Epithelial cell of proximal tubule (primary cell): ENCODE measurements around the gene BABAM2. TPM values are rescaled to one million over a fixed set of nuclear protein-coding genes. Genes with fewer than 3 reads are reported as not detected.

ENCODE experiments used
- DNase-seq: peaks from one replicate; pipeline ENCODE4 v3.0.0-alpha.2; 2011; ENCODE audit warnings: low read depth
- H3K4me3 ChIP-seq: 2 replicates; pipeline ENCODE4 v1.5.1; 2011; ENCODE audit warnings: low read depth, mild to moderate bottlenecking, low read length
- total RNA-seq: library from RNA; depleted of rRNA; stranded (reverse); fragments of >200 nt; gene quantifications from 2 replicates; pipeline ENCODE4 v1.2.3, GENCODE V29; 2015
- TF ChIP-seq, protein P1 (sequence below): conservative IDR thresholded peaks from 2 replicates; pipeline ENCODE4 v1.5.1; 2012; ENCODE audit warnings: low read depth, mild to moderate bottlenecking, low read length

The BABAM2 gene
- total RNA-seq, 1 donor from 2014 or later = 23.6 TPM

GRCh38 chr2:28361991-28362710, 471.6 kb downstream of the BABAM2 start:
- no peak for DNase-seq
- H3K4me3 ChIP-seq = no peak overlapping the region
- TF ChIP-seq, protein P1, sequence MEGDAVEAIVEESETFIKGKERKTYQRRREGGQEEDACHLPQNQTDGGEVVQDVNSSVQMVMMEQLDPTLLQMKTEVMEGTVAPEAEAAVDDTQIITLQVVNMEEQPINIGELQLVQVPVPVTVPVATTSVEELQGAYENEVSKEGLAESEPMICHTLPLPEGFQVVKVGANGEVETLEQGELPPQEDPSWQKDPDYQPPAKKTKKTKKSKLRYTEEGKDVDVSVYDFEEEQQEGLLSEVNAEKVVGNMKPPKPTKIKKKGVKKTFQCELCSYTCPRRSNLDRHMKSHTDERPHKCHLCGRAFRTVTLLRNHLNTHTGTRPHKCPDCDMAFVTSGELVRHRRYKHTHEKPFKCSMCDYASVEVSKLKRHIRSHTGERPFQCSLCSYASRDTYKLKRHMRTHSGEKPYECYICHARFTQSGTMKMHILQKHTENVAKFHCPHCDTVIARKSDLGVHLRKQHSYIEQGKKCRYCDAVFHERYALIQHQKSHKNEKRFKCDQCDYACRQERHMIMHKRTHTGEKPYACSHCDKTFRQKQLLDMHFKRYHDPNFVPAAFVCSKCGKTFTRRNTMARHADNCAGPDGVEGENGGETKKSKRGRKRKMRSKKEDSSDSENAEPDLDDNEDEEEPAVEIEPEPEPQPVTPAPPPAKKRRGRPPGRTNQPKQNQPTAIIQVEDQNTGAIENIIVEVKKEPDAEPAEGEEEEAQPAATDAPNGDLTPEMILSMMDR = no peak

DNA sequence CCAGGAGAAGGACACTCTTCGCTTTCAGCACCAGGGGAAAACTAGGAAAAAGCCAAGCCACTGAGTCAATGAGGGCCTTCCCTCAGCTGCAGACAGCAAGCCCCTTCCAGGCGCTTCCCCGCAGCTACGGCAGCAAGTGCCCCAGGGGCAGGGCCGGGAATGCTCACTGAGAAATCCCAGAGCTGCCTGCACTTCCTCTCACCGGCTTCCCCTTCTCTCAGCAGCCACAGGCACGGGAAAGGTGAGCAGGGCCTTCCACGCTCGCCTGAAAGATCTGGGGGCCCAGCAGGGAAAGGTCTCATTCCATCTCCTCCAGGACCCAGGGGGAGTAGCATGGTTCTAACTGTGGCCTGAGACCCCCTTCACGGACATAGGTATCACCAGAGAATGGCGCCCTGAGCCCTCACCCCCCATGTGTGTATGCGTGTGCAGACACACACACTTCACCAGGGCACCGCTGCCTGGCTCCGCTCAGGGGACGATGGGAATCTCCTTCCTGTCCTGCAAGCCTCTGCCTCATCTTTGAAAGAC, 472.5 kb downstream of the BABAM2 start:
- H3K4me3 ChIP-seq = no peak overlapping the region
- TF ChIP-seq, protein P1 = no peak
- no peak for DNase-seq

- TF ChIP-seq, protein P1 = no peak
Measured at GRCh38 chr2:28363686-28364280, 473.3 kb downstream of the BABAM2 start.

DNA sequence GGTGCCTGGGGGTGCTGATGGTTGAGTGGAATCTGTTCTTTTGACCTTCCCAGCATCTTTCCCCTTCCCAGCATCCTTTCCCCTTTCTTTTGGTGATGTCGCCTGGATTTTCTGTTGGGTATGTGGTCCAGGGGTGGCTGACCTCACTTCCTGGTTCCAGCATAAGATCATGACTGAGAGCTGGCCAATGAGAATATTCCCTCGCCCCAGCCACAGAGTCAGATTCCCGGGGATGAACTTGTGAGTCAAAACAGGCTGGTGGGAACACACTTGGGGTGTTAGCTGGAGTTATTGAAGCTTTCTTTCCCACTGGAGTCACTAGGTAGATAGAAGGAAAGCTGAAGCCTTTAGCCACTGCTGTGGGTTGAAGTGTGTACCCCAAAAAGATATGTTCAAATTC, 474.1 kb downstream of the BABAM2 start:
- no peak overlapping the region for H3K4me3 ChIP-seq
- TF ChIP-seq, protein P1 = no peak
- no peak for DNase-seq

More at GRCh38 chr2:28363686-28364280, 473.3 kb downstream of the BABAM2 start:
- no peak for DNase-seq
- no peak overlapping the region for H3K4me3 ChIP-seq

- H3K4me3 ChIP-seq = no peak overlapping the region
- TF ChIP-seq, protein P1 = no peak
- no peak for DNase-seq
Measured at GRCh38 chr2:28365158-28365557, 474.6 kb downstream of the BABAM2 start.

- DNase-seq = no peak
- TF ChIP-seq, protein P1 = no peak
- no peak overlapping the region for H3K4me3 ChIP-seq
Measured at GRCh38 chr2:28366149-28366495, 475.6 kb downstream of the BABAM2 start.
